Uterus (tissue), 4 donors: ENCODE data around the gene RAB22A. TPM values are rescaled to one million over a fixed set of nuclear protein-coding genes. Genes with fewer than 3 reads are reported as not detected.

Experiments used
- DNase-seq, 2 donors: peaks; one replicate each; pipeline ENCODE4 v3.0.0-alpha.2; 2019 to 2020
- H3K27ac ChIP-seq, 2 donors: fragments of 200-600 bp; sonication (generic); 1 replicate in 1 of 2; 2 replicates in 1 of 2; pipeline ENCODE4 v1.5.1; 2016 to 2018
- H3K27me3 ChIP-seq, 2 donors: fragments of 200-600 bp; sonication (generic); one replicate each; pipeline ENCODE4 v1.5.1; 2018 to 2019; ENCODE audit warnings: control low read depth in 1 of 2
- H3K36me3 ChIP-seq, 2 donors: fragments of 200-600 bp; sonication (generic); one replicate each; pipeline ENCODE4 v1.5.1; 2019; ENCODE audit warnings: control low read depth in 1 of 2
- H3K4me1 ChIP-seq, 2 donors: fragments of 200-600 bp; sonication (generic); one replicate each; pipeline ENCODE4 v1.5.1; 2018 to 2019; ENCODE audit warnings: control low read depth in 1 of 2
- H3K4me3 ChIP-seq, 2 donors: fragments of 200-600 bp; sonication (generic); 1 replicate in 1 of 2; 2 replicates in 1 of 2; pipeline ENCODE4 v1.5.1; 2018 to 2019; ENCODE audit warnings: mild to moderate bottlenecking in 1 of 2
- H3K9me3 ChIP-seq, 2 donors: fragments of 200-600 bp; sonication (generic); one replicate each; pipeline ENCODE4 v1.5.1; 2019; ENCODE audit warnings: control low read depth in 1 of 2
- CTCF ChIP-seq, 4 experiments: fragments of 200-600 bp in 2 of 4; fragments of 450-650 bp in 2 of 4; sonication (generic) in 2 of 4; IDR thresholded peaks; one replicate each; pipeline ENCODE4 v1.5.1; 2016 to 2019; ENCODE audit warnings: antibody characterized with exemption in 4 of 4, mild to moderate bottlenecking in 2 of 4, moderate library complexity in 1 of 4
- POLR2A ChIP-seq, 2 donors: fragments of 450-650 bp; IDR thresholded peaks; one replicate each; pipeline ENCODE4 v1.6.1; 2016; ENCODE audit warnings: antibody characterized with exemption in 2 of 2, mild to moderate bottlenecking in 1 of 2, moderate library complexity in 1 of 2
- intact Hi-C: fragments of 100-400 bp; cut with DNase I; formaldehyde crosslinking; loops from one replicate; pipeline ENCODE4 v1.15.1; 2023; ENCODE audit warnings: low total_unique reads
- total RNA-seq, 4 donors: library from RNA; depleted of rRNA in 3 of 4; stranded (reverse); fragments of >200 nt in 3 of 4; gene quantifications; one replicate each; pipeline versions ENCODE4 v1.1.0 to v1.2.4, GENCODE V29; 2014 to 2023
- donor health status: DM: yes; HTN: yes; CAD: no.

Gene RAB22A
- total RNA-seq, 4 donors from 2014 or later, result 9.5 to 29.7 (median 23.3) TPM

- no peak for TF ChIP-seq CTCF (IDR thresholded peaks at IDR 0.05)
- no peak for TF ChIP-seq POLR2A (IDR thresholded peaks at IDR 0.05)
- Histone ChIP-seq H3K27ac (no peak overlapping the region), H3K4me1 (no peaks in the 10 kb centered on the region), H3K9me3 (no peaks in the 10 kb centered on the region), H3K27me3 (no peaks in the 10 kb centered on the region), H3K4me3 (no peak overlapping the region), H3K36me3 (no peaks in the 10 kb centered on the region)
- DNase-seq, result no peak
- intact Hi-C loops, result no loop called here
Observed at GRCh38 chr20:58325912-58326311, 16.4 kb downstream of the RAB22A start.

GRCh38 chr20:58327211-58327610 lies 17.7 kb downstream of the RAB22A start:
- Histone ChIP-seq H3K9me3 (no peaks in the 10 kb centered on the region), H3K36me3 (no peaks in the 10 kb centered on the region), H3K4me1 (no peaks in the 10 kb centered on the region), H3K4me3 (no peak overlapping the region), H3K27me3 (no peaks in the 10 kb centered on the region), H3K27ac (no peak overlapping the region)
- TF ChIP-seq CTCF (IDR thresholded peaks at IDR 0.05), result no peak
- TF ChIP-seq POLR2A (IDR thresholded peaks at IDR 0.05), result no peak
- peak in 1 of 2 donors; percentile 60 for DNase-seq
- intact Hi-C loops, result no loop called here

GRCh38 chr20:58328836-58329235 lies 19.3 kb downstream of the RAB22A start:
- intact Hi-C loops, result no loop called here
- DNase-seq, result no peak
- TF ChIP-seq POLR2A (IDR thresholded peaks at IDR 0.05) (no peak), CTCF (IDR thresholded peaks at IDR 0.05) (no peak)

GRCh38 chr20:58329711-58330110 lies 20.2 kb downstream of the RAB22A start:
- DNase-seq, result no peak
- Histone ChIP-seq H3K36me3 (no peaks in the 10 kb centered on the region), H3K4me3 (no peak overlapping the region), H3K27me3 (no peaks in the 10 kb centered on the region), H3K4me1 (no peaks in the 10 kb centered on the region), H3K9me3 (no peaks in the 10 kb centered on the region), H3K27ac (no peak overlapping the region)
- no peak for TF ChIP-seq POLR2A (IDR thresholded peaks at IDR 0.05)
- no peak for TF ChIP-seq CTCF (IDR thresholded peaks at IDR 0.05)
- intact Hi-C loops, result no loop called here

More at GRCh38 chr20:58328836-58329235, 19.3 kb downstream of the RAB22A start:
- Histone ChIP-seq H3K27me3 (no peaks in the 10 kb centered on the region), H3K4me3 (no peak overlapping the region), H3K27ac (no peak overlapping the region), H3K36me3 (no peaks in the 10 kb centered on the region), H3K9me3 (no peaks in the 10 kb centered on the region), H3K4me1 (no peaks in the 10 kb centered on the region)

- H3K4me3 ChIP-seq, result no peak overlapping the region
- no peaks in the 10 kb centered on the region for H3K36me3 ChIP-seq
- H3K9me3 ChIP-seq, result no peaks in the 10 kb centered on the region
- TF ChIP-seq CTCF (IDR thresholded peaks at IDR 0.05), result no peak
- TF ChIP-seq POLR2A (IDR thresholded peaks at IDR 0.05), result no peak
- no peak for DNase-seq
- H3K27ac ChIP-seq, result no peak overlapping the region
- intact Hi-C loops, result no loop called here
- no peaks in the 10 kb centered on the region for H3K27me3 ChIP-seq
- no peaks in the 10 kb centered on the region for H3K4me1 ChIP-seq
Observed at GRCh38 chr20:58330249-58330648, 20.7 kb downstream of the RAB22A start.
